Measurements from ENCODE around the gene GPR160.

Gene GPR160

GRCh38 chr3:169998668-169999131 lies 39.1 kb upstream of the GPR160 start:
- TF ChIP-seq CTCF (IDR thresholded peaks at IDR 0.05; ENCODE audit: control extremely low read depth, extremely low read depth, low read depth, missing control alignments): no peak
- CTCF ChIA-PET: interaction anchor here (0.8 to 2.3 kb wide), 4 partner anchors 12 to 136 kb away, joined by 3 to 8 read pairs (median 4); no protein-coding TSS in a partner anchor
- DNase-seq (ENCODE audit: extremely low spot score): no peak
- POLR2A ChIA-PET: no interaction called here

- DNase-seq (ENCODE audit: extremely low spot score): peak; percentile 52
- POLR2A ChIA-PET: interaction anchor here (0.6 kb wide), 1 partner anchor 42 kb away, joined by 3 read pairs; no protein-coding TSS in a partner anchor
- CTCF ChIA-PET: interaction anchor here (0.8 to 2.3 kb wide), 6 partner anchors 13 to 137 kb away, joined by 3 to 8 read pairs (median 4); no protein-coding TSS in a partner anchor
- TF ChIP-seq CTCF (IDR thresholded peaks at IDR 0.05; ENCODE audit: control extremely low read depth, extremely low read depth, low read depth, missing control alignments): no peak
Observed at GRCh38 chr3:169999433-169999832, 38.4 kb upstream of the GPR160 start.

DNA sequence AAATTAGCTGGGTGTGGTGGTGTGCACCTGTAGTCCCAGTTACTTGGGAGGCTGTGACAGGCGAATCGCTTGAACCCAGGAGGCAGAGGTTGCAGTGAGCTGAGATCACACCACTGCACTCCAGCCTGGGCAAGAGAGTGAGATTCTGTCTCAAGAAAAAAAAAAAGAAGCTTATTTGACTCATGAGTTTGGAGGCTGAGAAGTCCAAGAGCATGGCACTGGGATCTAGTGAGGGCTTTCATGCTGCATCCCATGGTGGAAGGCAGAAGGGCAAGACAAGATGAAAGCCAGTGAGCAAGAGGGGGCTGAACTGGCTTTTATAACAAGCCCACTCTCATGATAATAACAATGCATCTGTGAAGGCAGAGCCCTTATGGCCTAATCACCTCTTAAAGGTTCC lies 37.7 kb upstream of the GPR160 start:
- ChIA-PET CTCF (interaction anchor here (0.9 to 1.5 kb wide), 5 partner anchors 14 to 171 kb away, joined by 3 to 4 read pairs (median 3); no protein-coding TSS in a partner anchor), POLR2A (interaction anchor here (0.6 kb wide), 1 partner anchor 41 kb away, joined by 3 read pairs; no protein-coding TSS in a partner anchor)
- DNase-seq (ENCODE audit: extremely low spot score): no peak
- TF ChIP-seq CTCF (IDR thresholded peaks at IDR 0.05; ENCODE audit: control extremely low read depth, extremely low read depth, low read depth, missing control alignments): no peak

- POLR2A ChIA-PET: interaction anchor here (0.6 kb wide), 1 partner anchor 10 kb away, joined by 4 read pairs; no protein-coding TSS in a partner anchor
- no peak for TF ChIP-seq CTCF (IDR thresholded peaks at IDR 0.05; ENCODE audit: control extremely low read depth, extremely low read depth, low read depth, missing control alignments)
- no peak for DNase-seq (ENCODE audit: extremely low spot score)
- CTCF ChIA-PET: interaction anchor here (1.5 kb wide), 1 partner anchor 10 kb away, joined by 4 read pairs; no protein-coding TSS in a partner anchor
Observed at GRCh38 chr3:170002231-170002630, 35.6 kb upstream of the GPR160 start.

GRCh38 chr3:170002879-170003278 lies 34.9 kb upstream of the GPR160 start:
- TF ChIP-seq CTCF (IDR thresholded peaks at IDR 0.05; ENCODE audit: control extremely low read depth, extremely low read depth, low read depth, missing control alignments): no peak
- ChIA-PET POLR2A (no interaction called here), CTCF (interaction anchor here (1.2 kb wide), 1 partner anchor 19 kb away, joined by 6 read pairs; no protein-coding TSS in a partner anchor)
- no peak for DNase-seq (ENCODE audit: extremely low spot score)

DNA sequence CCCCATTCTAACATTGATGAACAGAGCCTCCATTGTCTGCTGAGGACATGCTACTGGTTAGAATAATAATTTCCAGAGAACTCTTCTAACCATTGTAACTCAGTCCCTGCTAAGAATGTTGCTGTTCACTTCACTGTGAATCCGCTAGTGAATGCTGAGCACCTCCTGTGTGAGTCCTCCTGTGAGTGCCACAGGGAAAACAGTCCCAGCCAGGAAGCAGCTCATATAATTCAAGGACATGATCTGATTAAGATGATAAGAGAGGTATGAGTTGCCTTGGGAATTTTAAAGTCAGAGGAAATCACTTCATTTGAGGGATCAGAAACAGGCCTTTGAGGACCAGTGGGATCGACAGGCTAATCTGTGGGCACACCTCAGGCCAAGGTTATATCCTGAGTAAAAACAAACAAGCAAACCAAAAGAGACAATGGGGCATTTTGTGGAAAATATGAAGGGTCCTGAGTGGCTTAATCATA lies 33.9 kb upstream of the GPR160 start:
- no peak for DNase-seq (ENCODE audit: extremely low spot score)
- ChIA-PET POLR2A (no interaction called here), CTCF (interaction anchor here (1.2 to 2.4 kb wide), 2 partner anchors 10 to 18 kb away, joined by 6 to 8 read pairs; no protein-coding TSS in a partner anchor)

More for the DNA sequence above, 33.9 kb upstream of the GPR160 start:
- no peak for TF ChIP-seq CTCF (IDR thresholded peaks at IDR 0.05; ENCODE audit: control extremely low read depth, extremely low read depth, low read depth, missing control alignments)
